ENCODE results near the gene CSF1R.

DNA sequence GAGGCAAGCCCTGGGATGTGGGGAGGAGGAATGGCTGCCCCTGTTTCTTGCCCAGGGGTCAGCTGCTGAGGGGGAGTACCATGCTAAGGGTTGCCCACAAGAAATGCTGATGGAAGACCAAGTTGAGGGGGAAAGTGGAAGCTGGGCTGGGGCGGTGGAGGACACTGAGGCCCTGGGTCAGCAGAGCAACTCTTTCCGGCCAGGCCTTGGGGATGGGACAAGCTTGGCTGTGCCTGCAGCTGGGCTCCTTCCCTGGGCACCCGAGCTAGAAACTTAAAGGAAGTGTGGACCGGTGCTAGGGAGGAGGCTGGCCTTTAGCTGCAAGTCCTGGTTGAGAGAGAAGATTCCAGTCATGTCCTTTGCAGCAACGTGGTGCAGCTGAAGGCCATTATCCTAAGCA lies 22.7 kb downstream of the CSF1R start:
- TF ChIP-seq, protein P1, sequence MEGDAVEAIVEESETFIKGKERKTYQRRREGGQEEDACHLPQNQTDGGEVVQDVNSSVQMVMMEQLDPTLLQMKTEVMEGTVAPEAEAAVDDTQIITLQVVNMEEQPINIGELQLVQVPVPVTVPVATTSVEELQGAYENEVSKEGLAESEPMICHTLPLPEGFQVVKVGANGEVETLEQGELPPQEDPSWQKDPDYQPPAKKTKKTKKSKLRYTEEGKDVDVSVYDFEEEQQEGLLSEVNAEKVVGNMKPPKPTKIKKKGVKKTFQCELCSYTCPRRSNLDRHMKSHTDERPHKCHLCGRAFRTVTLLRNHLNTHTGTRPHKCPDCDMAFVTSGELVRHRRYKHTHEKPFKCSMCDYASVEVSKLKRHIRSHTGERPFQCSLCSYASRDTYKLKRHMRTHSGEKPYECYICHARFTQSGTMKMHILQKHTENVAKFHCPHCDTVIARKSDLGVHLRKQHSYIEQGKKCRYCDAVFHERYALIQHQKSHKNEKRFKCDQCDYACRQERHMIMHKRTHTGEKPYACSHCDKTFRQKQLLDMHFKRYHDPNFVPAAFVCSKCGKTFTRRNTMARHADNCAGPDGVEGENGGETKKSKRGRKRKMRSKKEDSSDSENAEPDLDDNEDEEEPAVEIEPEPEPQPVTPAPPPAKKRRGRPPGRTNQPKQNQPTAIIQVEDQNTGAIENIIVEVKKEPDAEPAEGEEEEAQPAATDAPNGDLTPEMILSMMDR (IDR thresholded peaks at IDR 0.05): no peak
- no peak for TF ChIP-seq POLR2A (IDR thresholded peaks at IDR 0.05)

All from stomach (tissue), 4 donors.